HepG2 (cell line): ENCODE results near the gene GYPC. TPM values are rescaled to one million over a fixed set of nuclear protein-coding genes. Genes with fewer than 3 reads are reported as not detected.

Experiments used
- ATAC-seq: fragments of 200-7000 bp; cut with Tn5 transposase; 3 replicates; pipeline ENCODE4 v1.9.1; 2020; ENCODE audit warnings: mild to moderate bottlenecking, moderate library complexity
- BruUV-seq: library from RNA; stranded (reverse); fragments of 400-500 nt; replicated peaks from 2 replicates; lab custom pipeline; 2021; lab: Mats Ljungman, UMichigan
- CTCF ChIA-PET: fragments of 300-600 bp; formaldehyde crosslinking; extraction: SDS; loops from one replicate; lab custom pipeline; 2021; ENCODE audit warnings: low total read pairs, inconsistent platforms, low intra/inter-chr PET ratio; lab: Yijun Ruan, JAX
- POLR2A ChIA-PET: fragments of 350-600 bp; sonication (Branson Sonifier 250); formaldehyde crosslinking; loops from one replicate; lab custom pipeline; 2020; ENCODE audit warnings: antibody characterized with exemption, inconsistent platforms; lab: Yijun Ruan, JAX
- DNase-seq: peaks from one replicate; pipeline ENCODE4 v3.0.0-alpha.2; 2015; ENCODE audit warnings: low spot score
- FAIRE-seq: peaks from 3 replicates; lab custom pipeline; 2011; peaks lifted over from hg19 to GRCh38; lab: Jason Lieb, UNC
- H2AFZ ChIP-seq: one replicate; pipeline ENCODE4 v1.6.1; 2011; ENCODE audit warnings: low read length, inconsistent platforms
- H3K27ac ChIP-seq: fragments of 300-600 bp; 3 replicates; pipeline ENCODE4 v1.8.0; 2011; ENCODE audit warnings: mixed run types, mild to moderate bottlenecking, mixed read lengths, low read length, inconsistent platforms; ENCODE audit not compliant: insufficient read depth; ENCODE audit errors: extremely low read length
- H3K27me3 ChIP-seq, 2 experiments: fragments of 200-600 bp in 1 of 2; 2 replicates in 1 of 2; 3 replicates in 1 of 2; pipeline versions ENCODE4 v1.6.0 to v1.8.0; 2011; ENCODE audit warnings: low read length in 2 of 2, mild to moderate bottlenecking in 2 of 2, moderate library complexity in 2 of 2, inconsistent platforms in 1 of 2; ENCODE audit not compliant: insufficient read depth in 2 of 2, control insufficient read depth in 1 of 2
- H3K36me3 ChIP-seq, 2 experiments: fragments of 200-600 bp in 1 of 2; replicated peaks in 1 of 2; 2 replicates in 1 of 2; 3 replicates in 1 of 2; pipeline versions ENCODE4 v1.5.1 to v1.8.0; 2011; ENCODE audit warnings: low read length in 2 of 2, inconsistent platforms in 1 of 2; ENCODE audit not compliant: insufficient read depth in 2 of 2, control insufficient read depth in 1 of 2
- H3K4me1 ChIP-seq: 2 replicates; pipeline ENCODE4 v1.5.1; 2012; ENCODE audit warnings: low read length, inconsistent platforms; ENCODE audit not compliant: insufficient read depth
- H3K4me2 ChIP-seq: 2 replicates; pipeline ENCODE4 v1.6.0; 2011; ENCODE audit warnings: low read depth, low read length, inconsistent platforms
- H3K4me3 ChIP-seq, 3 experiments: fragments of 200-600 bp in 1 of 3; sonication (generic), shearing (Covaris generic) in 1 of 3; replicated peaks in 1 of 3; 2 replicates each; pipeline ENCODE4 v1.5.1; 2011 to 2016; ENCODE audit warnings: low read length in 3 of 3, inconsistent platforms in 2 of 3, low read depth in 2 of 3, mild to moderate bottlenecking in 2 of 3, control low read depth in 1 of 3, mixed read lengths in 1 of 3; ENCODE audit not compliant: insufficient read depth in 1 of 3
- H3K79me2 ChIP-seq: one replicate; pipeline ENCODE4 v1.6.1; 2011; ENCODE audit warnings: low read length, inconsistent platforms; ENCODE audit not compliant: insufficient read depth
- H3K9ac ChIP-seq: 2 replicates; pipeline ENCODE4 v1.6.0; 2011; ENCODE audit warnings: mild to moderate bottlenecking, low read depth, low read length, inconsistent platforms; ENCODE audit not compliant: insufficient read depth
- H3K9me3 ChIP-seq: 2 replicates; pipeline ENCODE4 v1.5.1; 2012; ENCODE audit warnings: mild to moderate bottlenecking, low read length
- H4K20me1 ChIP-seq: 2 replicates; pipeline ENCODE4 v1.6.0; 2011; ENCODE audit warnings: inconsistent platforms, mild to moderate bottlenecking, low read length, moderate library complexity; ENCODE audit not compliant: insufficient read depth
- ATF1 ChIP-seq: IDR thresholded peaks from 2 replicates; pipeline ENCODE4 v1.6.1; 2016; ENCODE audit warnings: mild to moderate bottlenecking, control low read depth
- MAFG ChIP-seq: sonication (generic); formaldehyde crosslinking; IDR thresholded peaks from 2 replicates; pipeline ENCODE4 v1.5.1; 2020; ENCODE audit warnings: mild to moderate bottlenecking, missing genetic modification reagents
- MTA3 ChIP-seq: sonication (generic); formaldehyde crosslinking; IDR thresholded peaks from 2 replicates; pipeline ENCODE4 v1.4.0; 2020; ENCODE audit warnings: missing genetic modification reagents
- SIX4 ChIP-seq: sonication (generic); formaldehyde crosslinking; IDR thresholded peaks from 2 replicates; pipeline ENCODE4 v1.4.0; 2020; ENCODE audit warnings: missing genetic modification reagents
- SP4 ChIP-seq: sonication (generic); formaldehyde crosslinking; IDR thresholded peaks from 2 replicates; pipeline ENCODE4 v1.8.1; 2023; ENCODE audit warnings: mild to moderate bottlenecking, missing genetic modification reagents
- ZNF230 ChIP-seq: sonication (generic); formaldehyde crosslinking; IDR thresholded peaks from 2 replicates; pipeline ENCODE4 v1.4.0; 2020; ENCODE audit warnings: mild to moderate bottlenecking, missing genetic modification reagents
- ZNF296 ChIP-seq: sonication (generic); formaldehyde crosslinking; conservative IDR thresholded peaks from 2 replicates; pipeline ENCODE4 v1.5.0; 2020; ENCODE audit warnings: mild to moderate bottlenecking, missing genetic modification reagents
- ZNF468 ChIP-seq: sonication (generic); formaldehyde crosslinking; IDR thresholded peaks from 2 replicates; pipeline ENCODE4 v1.8.0; 2022; ENCODE audit warnings: mild to moderate bottlenecking, moderate library complexity, missing genetic modification reagents
- ZNF761 ChIP-seq: sonication (generic); formaldehyde crosslinking; conservative IDR thresholded peaks from 2 replicates; pipeline ENCODE4 v1.4.0; 2020; ENCODE audit warnings: mild to moderate bottlenecking, missing genetic modification reagents
- WGBS: methylation state at CpG from one replicate; pipeline ENCODE4 v1.1.6; 2017; ENCODE audit warnings: low lambda C conversion rate; 5-methylcytosine and 5-hydroxymethylcytosine counted together
- in situ Hi-C: cut with HindIII; loops from 2 replicates; pipeline ENCODE4 v1.10.0; 2017; ENCODE audit warnings: low pct_unique_long_range_greater_than_20kb; ENCODE audit not compliant: extremely low pct_ligation_motif_present
- intact Hi-C: fragments of 100-400 bp; cut with micrococcal nuclease; formaldehyde crosslinking; loops from one replicate; pipeline ENCODE4 v1.10.0; 2022; ENCODE audit not compliant: unreplicated experiment
- polyA plus RNA-seq, 8 experiments: library from polyadenylated mRNA; depleted of rRNA in 3 of 8; stranded (reverse) in 7 of 8; unstranded in 1 of 8; fragments of >200 nt; fragmentation: Illumina TruSeq in 4 of 8; extraction: Trizol in 4 of 8; gene quantifications; 2 replicates each; pipeline versions ENCODE4 v1.2.1 to v1.2.3, GENCODE V29; 2011 to 2016; ENCODE audit warnings: low read depth in 4 of 8, missing spikeins in 1 of 8, mixed read lengths in 1 of 8; ENCODE audit not compliant: insufficient read depth in 1 of 8
- total RNA-seq, 5 experiments: library from RNA; depleted of rRNA; stranded (reverse); fragments of >200 nt; fragmentation: Illumina TruSeq; extraction: Trizol; gene quantifications; 2 replicates each; pipeline ENCODE4 v1.2.3, GENCODE V29; 2016; ENCODE audit warnings: low read depth in 1 of 5
- TF ChIP-seq, protein P1 (sequence below): sonication (generic); formaldehyde crosslinking; IDR thresholded peaks from 2 replicates; pipeline ENCODE4 v1.5.1; 2020; ENCODE audit warnings: mild to moderate bottlenecking, missing genetic modification reagents, moderate library complexity

The GYPC gene
- total and polyA plus RNA-seq, 2 of the 13 experiments (the other 11 are each of a cell fraction or from before 2014, with no cell fraction given): not detected

DNA sequence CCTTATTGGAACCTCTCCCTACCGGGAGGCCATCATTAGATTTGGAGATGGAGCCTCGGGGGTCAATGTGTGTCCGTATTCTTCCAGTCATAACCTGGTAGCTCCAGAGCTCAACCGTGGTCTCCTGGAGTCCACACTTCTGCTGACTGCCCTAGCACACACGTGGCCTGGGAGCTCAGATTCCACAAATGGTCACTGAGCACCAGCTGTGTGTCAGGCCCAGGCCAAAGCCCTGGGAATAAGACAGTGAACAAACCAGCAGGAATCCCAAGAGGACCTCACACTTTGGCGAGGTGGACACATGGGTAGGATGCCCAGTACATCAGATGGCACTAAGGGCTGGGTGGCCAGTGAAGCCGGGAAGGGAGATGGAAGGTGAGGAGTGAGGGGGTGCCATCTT is 15.5 kb downstream of the GYPC start:
- H3K27ac ChIP-seq: no peak overlapping the region
- ATAC-seq (no peak), DNase-seq (no peak)
- H3K27me3 ChIP-seq: peaks cover 5 to 40% of the 10 kb centered on the region in 2 experiments; a peak in 4 of 5 replicates
- no peak overlapping the region for H3K9ac ChIP-seq
- WGBS: 8% methylated on average over 7 of the region's 7 CpGs
- no peaks in the 10 kb centered on the region for H3K4me1 ChIP-seq
- peaks cover 13% of the 10 kb centered on the region for H3K9me3 ChIP-seq
- POLR2A ChIA-PET: no interaction called here
- no peak overlapping the region for H3K4me2 ChIP-seq
- H3K4me3 ChIP-seq: no peak overlapping the region
- no peaks in the 10 kb centered on the region for H4K20me1 ChIP-seq
- in situ Hi-C loops: no loop called here
- TF ChIP-seq, protein P1, sequence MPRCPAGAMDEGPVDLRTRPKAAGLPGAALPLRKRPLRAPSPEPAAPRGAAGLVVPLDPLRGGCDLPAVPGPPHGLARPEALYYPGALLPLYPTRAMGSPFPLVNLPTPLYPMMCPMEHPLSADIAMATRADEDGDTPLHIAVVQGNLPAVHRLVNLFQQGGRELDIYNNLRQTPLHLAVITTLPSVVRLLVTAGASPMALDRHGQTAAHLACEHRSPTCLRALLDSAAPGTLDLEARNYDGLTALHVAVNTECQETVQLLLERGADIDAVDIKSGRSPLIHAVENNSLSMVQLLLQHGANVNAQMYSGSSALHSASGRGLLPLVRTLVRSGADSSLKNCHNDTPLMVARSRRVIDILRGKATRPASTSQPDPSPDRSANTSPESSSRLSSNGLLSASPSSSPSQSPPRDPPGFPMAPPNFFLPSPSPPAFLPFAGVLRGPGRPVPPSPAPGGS: no peak
- TF ChIP-seq SIX4 (CRISPR knock-in tag) (no peak), ZNF761 (no peak), SP4 (CRISPR knock-in tag) (no peak), ZNF230 (no peak), MTA3 (no peak), ATF1 (CRISPR knock-in tag) (no peak), MAFG (no peak), ZNF468 (no peak), ZNF296 (no peak)
- TF ChIP-seq, all 625 proteins: peak for 0
- Histone ChIP-seq H2AFZ (no peak overlapping the region), H3K36me3 (no peaks in the 10 kb centered on the region), H3K79me2 (no peaks in the 10 kb centered on the region)
- CTCF ChIA-PET: no interaction called here
- no peak for FAIRE-seq
- BruUV-seq: no TSS peak
- intact Hi-C loops: no loop called here
